ENCODE results near the gene ARHGAP4. TPM values are rescaled to one million over a fixed set of nuclear protein-coding genes. Genes with fewer than 3 reads are reported as not detected.

Gene ARHGAP4
- total and polyA plus RNA-seq, 4 experiments from 2014 or later: 65.4 to 330 (median 222) TPM

DNA sequence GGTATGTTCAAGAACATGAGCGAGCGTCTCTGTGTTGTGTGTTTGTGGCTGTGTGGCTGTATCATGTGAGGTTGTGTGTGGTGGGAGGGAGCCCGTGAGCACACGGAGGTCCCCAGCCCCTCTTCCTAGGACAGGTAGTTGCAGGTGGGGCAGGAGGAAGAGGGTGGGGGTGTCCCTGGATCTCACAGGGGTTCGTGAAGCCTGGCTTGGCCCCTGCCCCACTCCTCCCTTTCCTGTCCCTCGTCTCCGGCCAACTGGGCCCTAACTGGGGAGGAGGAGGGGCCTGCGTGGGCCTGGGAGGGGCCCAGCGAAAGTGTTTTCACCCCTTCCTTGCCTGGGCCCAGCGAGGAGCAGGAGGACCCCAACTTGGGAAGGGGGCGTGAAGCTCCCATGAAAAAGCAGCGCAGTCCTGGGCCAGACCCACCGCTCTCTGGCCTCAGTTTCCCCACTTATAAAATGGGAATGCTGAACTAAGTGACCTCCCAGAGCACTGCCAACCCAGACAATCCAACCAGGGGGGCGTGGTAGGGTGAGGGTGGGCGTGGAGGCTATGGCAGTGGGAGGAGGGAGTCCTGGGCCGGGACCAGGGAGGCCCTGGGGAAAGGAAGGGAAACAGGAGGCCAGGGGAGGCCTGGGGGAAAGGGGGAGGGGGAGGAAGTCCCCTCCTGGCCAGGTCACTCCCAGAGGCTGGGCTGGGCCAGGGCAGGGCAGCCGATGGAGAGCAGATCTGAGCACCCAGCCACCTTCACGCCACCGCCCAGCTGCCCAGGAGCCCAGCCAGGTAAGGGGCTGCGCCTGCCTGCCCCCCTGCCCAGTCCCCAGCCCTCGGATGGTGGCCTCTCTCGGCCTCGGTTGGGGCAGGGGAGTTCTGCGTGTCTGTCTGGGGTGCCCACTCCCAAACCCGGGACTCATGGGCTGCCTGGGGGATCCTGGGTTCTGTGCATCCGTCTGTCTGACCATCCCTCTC, 21.8 kb downstream of the ARHGAP4 start, which contains the start of gene AVPR2:
AVPR2 (plus strand) TSS at position 683 of the 967 bp plus-strand sequence. CDS start 473 bp downstream, outside the sequence.
- H3K4me1 ChIP-seq (ENCODE audit: insufficient read depth, low read length): peaks cover 40% of the 10 kb centered on the region
- intact Hi-C loops (cut with micrococcal nuclease): loop anchor here (5.0 kb wide), 1 partner anchor 87 kb away; no protein-coding TSS in a partner anchor
- Mint-ChIP-seq H3K27me3 (no peaks in the 10 kb centered on the region), H3K27ac (peak within 1 kb of the TSS; percentile 57 to 85 (median 73)), H3K9me3 (no peaks in the 10 kb centered on the region), H3K4me1 (peaks cover 25 to 52% (median 35%) of the 10 kb centered on the region in 4 donors), H3K36me3 (peaks cover 0 to 4% of the 10 kb centered on the region in 2 donors), H3K4me3 (peak within 1 kb of the TSS; percentile 33 to 82 (median 60))
- CTCF ChIA-PET (ENCODE audit: partially characterized antibody): interaction anchor here (1.6 kb wide), 1 partner anchor 46 kb away, joined by 3 read pairs; no protein-coding TSS in a partner anchor
- POLR2A ChIA-PET (ENCODE audit: partially characterized antibody): interaction anchor here (1.4 to 13.7 kb wide), 3 partner anchors 8 to 63 kb away, joined by 4 to 222 read pairs (median 5); partner anchors contain the start of gene ARHGAP4
- H3K27ac ChIP-seq (ENCODE audit: low read depth, low read length): no peak within 1 kb of the TSS
- no peak within 1 kb of the TSS for H3K4me3 ChIP-seq (ENCODE audit: low read length in 2 of 2)
- H3K36me3 ChIP-seq (ENCODE audit: insufficient read depth, low read length): no peaks in the 10 kb centered on the region
- no peaks in the 10 kb centered on the region for H3K27me3 ChIP-seq (ENCODE audit: insufficient read depth, low read length)
- no peaks in the 10 kb centered on the region for H3K9me3 ChIP-seq (ENCODE audit: control insufficient read depth in 1 of 2, low read length in 2 of 2)
- DNase-seq: no peak

DNA sequence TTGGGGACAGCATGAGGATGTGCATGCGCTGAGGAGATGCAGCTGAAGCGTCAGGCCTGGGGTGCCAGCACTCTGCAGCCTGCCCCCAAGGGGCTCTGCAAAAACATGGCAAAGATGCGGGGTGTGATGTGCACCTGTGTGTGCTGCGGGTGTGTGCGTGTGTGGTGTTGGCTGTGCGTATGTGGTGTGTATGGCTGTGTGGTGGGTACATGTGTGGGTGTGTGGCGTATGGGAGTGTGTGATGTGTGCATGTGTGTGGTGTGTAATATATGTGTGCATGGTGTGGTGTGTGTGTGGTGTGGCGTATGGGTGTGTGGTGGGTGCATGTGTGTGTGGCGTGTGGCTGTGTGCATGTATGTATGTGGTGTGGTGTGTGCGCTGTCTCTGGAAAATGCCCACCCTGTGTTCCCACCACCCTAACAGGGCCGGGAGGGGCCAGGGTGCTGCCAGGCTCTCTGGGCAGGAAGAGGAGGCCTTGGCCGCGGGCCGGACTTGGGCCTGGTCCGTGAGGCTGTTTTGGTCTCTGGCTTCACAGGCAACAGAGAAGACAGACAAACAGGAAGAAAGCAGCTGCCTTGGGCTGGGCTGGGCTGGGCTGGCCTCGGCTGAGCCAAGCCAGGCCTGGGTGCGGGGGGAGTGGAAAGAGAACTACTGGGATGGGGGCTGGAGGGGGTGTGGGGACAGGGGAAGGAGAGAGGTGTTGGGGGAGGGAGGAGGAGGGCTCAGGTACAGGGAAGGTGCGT, 22.7 kb downstream of the ARHGAP4 start:
- H3K36me3 Mint-ChIP-seq: peaks cover 0 to 2% of the 10 kb centered on the region in 2 donors
- peak overlapping the region in 7 of 8 donors; percentile 33 to 78 (median 62) for H3K4me3 Mint-ChIP-seq
- no peaks in the 10 kb centered on the region for H3K9me3 ChIP-seq (ENCODE audit: control insufficient read depth in 1 of 2, low read length in 2 of 2)
- no peaks in the 10 kb centered on the region for H3K9me3 Mint-ChIP-seq
- H3K27ac Mint-ChIP-seq: peak overlapping the region in 6 of 7 donors; percentile 24 to 88 (median 74)
- H3K27me3 ChIP-seq (ENCODE audit: insufficient read depth, low read length): no peaks in the 10 kb centered on the region
- CTCF ChIA-PET (ENCODE audit: partially characterized antibody): interaction anchor here (1.6 kb wide), 1 partner anchor 47 kb away, joined by 3 read pairs; no protein-coding TSS in a partner anchor
- POLR2A ChIA-PET (ENCODE audit: partially characterized antibody): interaction anchor here (1.4 to 13.7 kb wide), 3 partner anchors 8 to 64 kb away, joined by 4 to 222 read pairs (median 5); partner anchors contain the start of gene ARHGAP4
- H3K4me1 Mint-ChIP-seq: peaks cover 25 to 52% (median 35%) of the 10 kb centered on the region in 4 donors
- no peak for DNase-seq
- no peak overlapping the region for H3K27ac ChIP-seq (ENCODE audit: low read depth, low read length)
- H3K4me3 ChIP-seq (ENCODE audit: low read length in 2 of 2): no peak overlapping the region
- intact Hi-C loops (cut with micrococcal nuclease): loop anchor here (5.0 kb wide), 1 partner anchor 86 kb away; no protein-coding TSS in a partner anchor
- H3K27me3 Mint-ChIP-seq: no peaks in the 10 kb centered on the region
- H3K4me1 ChIP-seq (ENCODE audit: insufficient read depth, low read length): peaks cover 40% of the 10 kb centered on the region
- H3K36me3 ChIP-seq (ENCODE audit: insufficient read depth, low read length): no peaks in the 10 kb centered on the region

DNA sequence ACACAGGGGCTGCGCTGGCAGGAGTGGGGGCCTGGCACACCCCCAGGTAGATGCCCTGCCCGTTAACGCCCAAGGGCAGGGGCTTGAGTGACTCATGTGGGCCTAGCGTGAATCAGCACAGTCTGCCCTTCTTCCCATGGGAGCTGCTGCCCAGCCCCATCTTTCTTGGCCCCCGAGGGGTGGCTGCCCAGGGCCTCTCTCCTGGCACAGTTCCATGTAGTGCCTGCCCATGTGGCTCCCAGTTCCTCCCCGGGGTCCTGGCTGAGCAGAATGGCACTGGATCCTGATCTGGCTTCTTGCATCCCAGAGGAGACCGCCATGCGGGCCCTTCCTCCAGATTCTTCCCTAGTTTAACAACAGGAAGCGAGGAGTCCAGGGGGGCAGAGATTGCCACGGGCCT, 23.7 kb downstream of the ARHGAP4 start:
- H3K4me3 Mint-ChIP-seq: no peak overlapping the region
- H3K36me3 Mint-ChIP-seq: no peaks in the 10 kb centered on the region
- peaks cover 25 to 52% (median 35%) of the 10 kb centered on the region in 4 donors for H3K4me1 Mint-ChIP-seq
- CTCF ChIA-PET (ENCODE audit: partially characterized antibody): no interaction called here
- H3K9me3 Mint-ChIP-seq: no peaks in the 10 kb centered on the region
- POLR2A ChIA-PET (ENCODE audit: partially characterized antibody): interaction anchor here (13.7 kb wide), 1 partner anchor 20 kb away, joined by 222 read pairs; the partner anchor contains the start of gene ARHGAP4
- Histone ChIP-seq H3K9me3 (ENCODE audit: control insufficient read depth in 1 of 2, low read length in 2 of 2) (no peaks in the 10 kb centered on the region), H3K4me1 (ENCODE audit: insufficient read depth, low read length) (peaks cover 40% of the 10 kb centered on the region), H3K27me3 (ENCODE audit: insufficient read depth, low read length) (no peaks in the 10 kb centered on the region), H3K4me3 (ENCODE audit: low read length in 2 of 2) (no peak overlapping the region), H3K27ac (ENCODE audit: low read depth, low read length) (no peak overlapping the region), H3K36me3 (ENCODE audit: insufficient read depth, low read length) (no peaks in the 10 kb centered on the region)
- no peak for DNase-seq
- peak overlapping the region in 1 of 7 donors; percentile 67 for H3K27ac Mint-ChIP-seq
- intact Hi-C loops (cut with micrococcal nuclease): loop anchor here (5.0 kb wide), 1 partner anchor 85 kb away; no protein-coding TSS in a partner anchor
- no peaks in the 10 kb centered on the region for H3K27me3 Mint-ChIP-seq

DNA sequence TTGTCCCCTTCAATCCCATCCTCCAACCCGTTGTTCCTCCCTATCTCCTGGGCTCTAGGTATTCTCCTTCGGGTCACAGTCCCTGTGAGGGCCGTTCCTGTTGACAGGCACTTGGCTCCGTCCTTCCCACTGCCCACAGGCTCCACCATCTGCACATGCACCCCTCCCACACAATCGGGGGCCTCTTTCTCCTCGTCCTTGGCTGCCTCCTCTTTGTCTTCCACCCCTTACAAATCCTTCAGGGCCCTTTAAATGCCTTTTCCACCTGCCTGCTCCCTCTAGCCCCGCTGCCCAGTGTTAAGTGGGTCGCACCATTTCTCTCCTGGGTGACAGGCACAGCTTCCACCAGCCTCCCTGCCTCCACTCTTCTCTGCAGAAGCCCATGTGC, 24.3 kb downstream of the ARHGAP4 start:
- ChIA-PET POLR2A (ENCODE audit: partially characterized antibody) (interaction anchor here (1.4 kb wide), 1 partner anchor 18 kb away, joined by 3 read pairs; no protein-coding TSS in a partner anchor), CTCF (ENCODE audit: partially characterized antibody) (no interaction called here)
- no peak overlapping the region for H3K27ac ChIP-seq (ENCODE audit: low read depth, low read length)
- H3K36me3 Mint-ChIP-seq: no peaks in the 10 kb centered on the region
- peaks cover 40% of the 10 kb centered on the region for H3K4me1 ChIP-seq (ENCODE audit: insufficient read depth, low read length)
- no peaks in the 10 kb centered on the region for H3K9me3 ChIP-seq (ENCODE audit: control insufficient read depth in 1 of 2, low read length in 2 of 2)
- no peaks in the 10 kb centered on the region for H3K27me3 Mint-ChIP-seq
- peak overlapping the region in 6 of 8 donors; percentile 23 to 86 (median 56) for H3K4me3 Mint-ChIP-seq
- no peaks in the 10 kb centered on the region for H3K36me3 ChIP-seq (ENCODE audit: insufficient read depth, low read length)
- intact Hi-C loops (cut with micrococcal nuclease): loop anchor here (5.0 kb wide), 1 partner anchor 84 kb away; no protein-coding TSS in a partner anchor
- peak overlapping the region in 3 of 7 donors; percentile 67 to 87 (median 69) for H3K27ac Mint-ChIP-seq
- peaks cover 0 to under 1% (median 0%) of the 10 kb centered on the region in 8 donors for H3K9me3 Mint-ChIP-seq
- H3K4me3 ChIP-seq (ENCODE audit: low read length in 2 of 2): no peak overlapping the region
- no peak for DNase-seq
- H3K27me3 ChIP-seq (ENCODE audit: insufficient read depth, low read length): no peaks in the 10 kb centered on the region
- H3K4me1 Mint-ChIP-seq: peaks cover 25 to 52% (median 35%) of the 10 kb centered on the region in 4 donors

DNA sequence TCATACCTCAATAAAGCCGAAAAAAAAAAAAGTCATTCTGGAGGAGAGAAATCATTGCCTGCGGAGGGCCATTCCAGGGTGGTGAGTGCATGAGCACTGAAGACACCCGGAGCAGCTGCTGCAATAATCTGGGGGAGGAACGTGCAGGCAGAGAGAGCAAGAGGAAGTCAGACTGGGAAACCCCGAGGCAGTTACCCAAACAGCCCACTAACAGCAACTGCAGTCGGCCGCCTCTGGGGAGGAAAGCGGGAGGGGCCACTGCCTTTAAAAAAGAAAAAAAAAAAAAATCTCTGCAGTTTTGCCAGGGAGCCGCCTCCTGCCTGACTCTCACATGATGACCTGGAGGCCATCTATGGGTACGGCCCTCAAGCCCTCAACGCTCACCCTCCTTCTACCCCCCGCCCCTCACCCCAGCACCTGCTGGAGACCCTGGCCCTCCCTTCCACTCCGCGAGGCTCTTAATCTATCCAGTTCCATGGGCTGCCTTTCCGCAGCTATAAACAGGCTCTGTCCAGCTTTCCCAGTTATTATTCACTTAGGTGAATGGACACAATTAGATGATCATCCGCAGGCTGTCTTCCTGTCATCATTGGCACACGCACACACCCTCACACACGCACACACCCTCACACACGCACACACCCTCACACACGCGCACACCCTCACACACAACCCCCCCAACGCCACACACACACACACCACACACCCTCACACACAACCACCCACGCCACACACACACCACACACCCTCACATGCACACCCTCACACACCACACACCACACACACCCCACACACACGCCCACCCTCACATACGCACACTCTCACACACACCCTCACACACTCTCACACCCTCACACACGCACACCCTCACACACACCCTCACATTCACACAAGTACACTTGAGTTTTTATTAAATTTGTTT, 25.0 kb downstream of the ARHGAP4 start:
- Mint-ChIP-seq H3K4me3 (peak overlapping the region in 7 of 8 donors; percentile 57 to 86 (median 68)), H3K36me3 (no peaks in the 10 kb centered on the region), H3K4me1 (peaks cover 24 to 47% (median 33%) of the 10 kb centered on the region in 4 donors), H3K27ac (peak overlapping the region in 6 of 7 donors; percentile 3 to 87 (median 72)), H3K27me3 (no peaks in the 10 kb centered on the region), H3K9me3 (peaks cover 0 to 1% (median 0%) of the 10 kb centered on the region in 8 donors)
- no peak overlapping the region for H3K27ac ChIP-seq (ENCODE audit: low read depth, low read length)
- ChIA-PET CTCF (ENCODE audit: partially characterized antibody) (interaction anchor here (0.6 to 1.0 kb wide), 2 partner anchors 45 to 138 kb away, joined by 3 to 4 read pairs; no protein-coding TSS in a partner anchor), POLR2A (ENCODE audit: partially characterized antibody) (interaction anchor here (0.7 to 1.4 kb wide), 3 partner anchors 19 to 101 kb away, joined by 3 to 6 read pairs (median 3); no protein-coding TSS in a partner anchor)
- no peaks in the 10 kb centered on the region for H3K27me3 ChIP-seq (ENCODE audit: insufficient read depth, low read length)
- H3K9me3 ChIP-seq (ENCODE audit: control insufficient read depth in 1 of 2, low read length in 2 of 2): no peaks in the 10 kb centered on the region
- H3K4me1 ChIP-seq (ENCODE audit: insufficient read depth, low read length): peaks cover 40% of the 10 kb centered on the region
- DNase-seq: peak; percentile 57 to 80 (median 67)
- intact Hi-C loops (cut with micrococcal nuclease): loop anchor here (5.0 kb wide), 1 partner anchor 84 kb away; no protein-coding TSS in a partner anchor
- no peaks in the 10 kb centered on the region for H3K36me3 ChIP-seq (ENCODE audit: insufficient read depth, low read length)
- no peak overlapping the region for H3K4me3 ChIP-seq (ENCODE audit: low read length in 2 of 2)

DNA sequence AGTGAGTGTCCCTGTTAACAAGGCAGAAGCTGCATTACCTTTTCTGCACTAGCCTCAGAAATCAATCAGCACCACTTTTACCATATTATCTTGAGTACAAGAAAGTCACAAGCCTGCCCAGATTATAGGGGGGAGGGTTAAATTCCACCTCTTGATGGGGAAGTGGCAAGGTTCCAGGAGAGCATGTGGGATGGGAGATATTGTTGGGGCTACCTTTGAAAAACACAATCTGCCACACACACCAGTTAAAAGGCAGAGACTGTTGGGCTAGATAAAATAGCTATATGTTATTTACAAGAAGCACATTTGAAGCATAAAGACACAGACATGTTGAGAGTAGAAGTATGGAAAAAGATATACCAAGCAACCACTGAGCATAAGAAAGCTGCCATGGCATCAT, 28.2 kb downstream of the ARHGAP4 start:
- Mint-ChIP-seq H3K4me3 (no peak overlapping the region), H3K36me3 (no peaks in the 10 kb centered on the region), H3K27me3 (no peaks in the 10 kb centered on the region), H3K4me1 (peaks cover 12 to 22% (median 18%) of the 10 kb centered on the region in 4 donors), H3K9me3 (peaks cover 0 to 4% (median 0%) of the 10 kb centered on the region in 8 donors), H3K27ac (no peak overlapping the region)
- Histone ChIP-seq H3K9me3 (ENCODE audit: control insufficient read depth in 1 of 2, low read length in 2 of 2) (no peaks in the 10 kb centered on the region), H3K27ac (ENCODE audit: low read depth, low read length) (no peak overlapping the region), H3K4me3 (ENCODE audit: low read length in 2 of 2) (no peak overlapping the region), H3K4me1 (ENCODE audit: insufficient read depth, low read length) (peaks cover 17% of the 10 kb centered on the region), H3K27me3 (ENCODE audit: insufficient read depth, low read length) (no peaks in the 10 kb centered on the region), H3K36me3 (ENCODE audit: insufficient read depth, low read length) (no peaks in the 10 kb centered on the region)
- intact Hi-C loops (cut with micrococcal nuclease): no loop called here
- no peak for DNase-seq
- ChIA-PET POLR2A (ENCODE audit: partially characterized antibody) (interaction anchor here (1.1 kb wide), 1 partner anchor 12 kb away, joined by 4 read pairs; no protein-coding TSS in a partner anchor), CTCF (ENCODE audit: partially characterized antibody) (no interaction called here)

All from CD4-positive, alpha-beta memory T cell (primary cell).